H9 (cell line): Measurements from ENCODE around the gene EFHD1. TPM values are rescaled to one million over a fixed set of nuclear protein-coding genes. Genes with fewer than 3 reads are reported as not detected.

Experiments used
- DNase-seq: peaks from one replicate; pipeline ENCODE4 v3.0.0-alpha.2; 2017
- H2AFZ ChIP-seq: one replicate; pipeline ENCODE4 v1.6.1; 2013; ENCODE audit warnings: mild to moderate bottlenecking, low read length, control low read depth, moderate library complexity
- H2AK5ac ChIP-seq: 2 replicates; pipeline ENCODE4 v1.6.1; 2013; ENCODE audit warnings: low read length, control low read depth, mixed read lengths; ENCODE audit not compliant: insufficient read length
- H2BK120ac ChIP-seq: one replicate; pipeline ENCODE4 v1.6.1; 2013; ENCODE audit warnings: low read depth, mild to moderate bottlenecking, low read length, control low read depth, inconsistent platforms; ENCODE audit not compliant: poor library complexity, severe bottlenecking
- H2BK12ac ChIP-seq: 2 replicates; pipeline ENCODE4 v1.6.1; 2013; ENCODE audit warnings: low read length, control low read depth, mixed read lengths, low read depth; ENCODE audit not compliant: insufficient read length
- H2BK15ac ChIP-seq: 2 replicates; pipeline ENCODE4 v1.6.1; 2013; ENCODE audit warnings: low read depth, low read length, control low read depth
- H2BK20ac ChIP-seq: one replicate; pipeline ENCODE4 v1.6.1; 2013; ENCODE audit warnings: low read depth, mild to moderate bottlenecking, low read length, control low read depth, inconsistent platforms; ENCODE audit not compliant: poor library complexity, severe bottlenecking
- H2BK5ac ChIP-seq: 2 replicates; pipeline ENCODE4 v1.6.1; 2013; ENCODE audit warnings: low read length, control low read depth, mixed read lengths; ENCODE audit not compliant: insufficient read length
- H3K14ac ChIP-seq: 2 replicates; pipeline ENCODE4 v1.6.1; 2013; ENCODE audit warnings: low read length, control low read depth; ENCODE audit not compliant: insufficient read depth
- H3K18ac ChIP-seq: 2 replicates; pipeline ENCODE4 v1.6.1; 2013; ENCODE audit warnings: low read depth, mild to moderate bottlenecking, mixed read lengths, low read length, control low read depth; ENCODE audit not compliant: insufficient read length
- H3K23ac ChIP-seq: 2 replicates; pipeline ENCODE4 v1.6.1; 2013; ENCODE audit warnings: low read length, control low read depth, mixed read lengths, low read depth; ENCODE audit not compliant: insufficient read length
- H3K23me2 ChIP-seq: 2 replicates; pipeline ENCODE4 v1.6.1; 2013; ENCODE audit warnings: low read depth, mild to moderate bottlenecking, mixed read lengths, low read length, control low read depth; ENCODE audit not compliant: insufficient read length, poor library complexity, severe bottlenecking
- H3K27ac ChIP-seq: 2 replicates; pipeline ENCODE4 v1.5.1; 2013; ENCODE audit warnings: low read length, control low read depth, mixed read lengths, low read depth; ENCODE audit not compliant: insufficient read length
- H3K27me3 ChIP-seq: 2 replicates; pipeline ENCODE4 v1.6.1; 2013; ENCODE audit warnings: low read length, control low read depth, inconsistent platforms; ENCODE audit not compliant: insufficient read depth
- H3K4ac ChIP-seq: 2 replicates; pipeline ENCODE4 v1.6.1; 2013; ENCODE audit warnings: low read depth, mild to moderate bottlenecking, control low read depth, inconsistent platforms, low read length, moderate library complexity
- H3K4me1 ChIP-seq: 2 replicates; pipeline ENCODE4 v1.6.1; 2013; ENCODE audit warnings: low read length, control low read depth, inconsistent platforms; ENCODE audit not compliant: insufficient read depth
- H3K4me2 ChIP-seq: 2 replicates; pipeline ENCODE4 v1.6.1; 2013; ENCODE audit warnings: low read length, control low read depth, mixed read lengths; ENCODE audit not compliant: insufficient read length, insufficient read depth
- H3K56ac ChIP-seq: 2 replicates; pipeline ENCODE4 v1.6.1; 2013; ENCODE audit warnings: low read depth, mild to moderate bottlenecking, mixed read lengths, low read length, control low read depth; ENCODE audit not compliant: insufficient read length
- H3K79me1 ChIP-seq: 2 replicates; pipeline ENCODE4 v1.6.1; 2013; ENCODE audit warnings: low read depth, mild to moderate bottlenecking, moderate library complexity, low read length, control low read depth, inconsistent platforms; ENCODE audit not compliant: insufficient read depth, poor library complexity, severe bottlenecking
- H3K79me2 ChIP-seq: 2 replicates; pipeline ENCODE4 v1.6.1; 2013; ENCODE audit warnings: low read length, control low read depth, inconsistent platforms; ENCODE audit not compliant: insufficient read depth
- H3K9ac ChIP-seq: 2 replicates; pipeline ENCODE4 v1.6.1; 2013; ENCODE audit warnings: low read length, control low read depth, mixed read lengths; ENCODE audit not compliant: insufficient read length; ENCODE audit errors: extremely low read depth
- H3K9me3 ChIP-seq: one replicate; pipeline ENCODE4 v1.6.1; 2013; ENCODE audit warnings: low read depth, low read length, inconsistent platforms; ENCODE audit not compliant: control insufficient read depth
- H3T11ph ChIP-seq: one replicate; pipeline ENCODE4 v1.6.1; 2013; ENCODE audit warnings: mild to moderate bottlenecking, low read length, control low read depth, inconsistent platforms
- H4K20me1 ChIP-seq: one replicate; pipeline ENCODE4 v1.6.1; 2013; ENCODE audit not compliant: control insufficient read depth, insufficient read length, insufficient read depth
- H4K5ac ChIP-seq: 2 replicates; pipeline ENCODE4 v1.6.1; 2013; ENCODE audit warnings: low read depth, mild to moderate bottlenecking, mixed read lengths, low read length, control low read depth; ENCODE audit not compliant: insufficient read length
- H4K8ac ChIP-seq: replicated peaks from 2 replicates; pipeline ENCODE4 v1.6.1; 2013; ENCODE audit warnings: low read length, control low read depth, mixed read lengths, low read depth; ENCODE audit not compliant: insufficient read length
- H4K91ac ChIP-seq: 2 replicates; pipeline ENCODE4 v1.6.1; 2013; ENCODE audit warnings: low read depth, mild to moderate bottlenecking, moderate library complexity, mixed read lengths, low read length, control low read depth; ENCODE audit not compliant: insufficient read length
- H3K27ac Mint-ChIP-seq, 3 experiments: 2 replicates in 2 of 3; 3 replicates in 1 of 3; pipeline ENCODE4 v1.8.0; 2020 to 2021; ENCODE audit warnings: mixed read lengths in 3 of 3, mild to moderate bottlenecking in 1 of 3, moderate library complexity in 1 of 3
- H3K27me3 Mint-ChIP-seq: 2 replicates; pipeline ENCODE4 v1.8.0; 2021; ENCODE audit warnings: low read depth, mild to moderate bottlenecking, moderate library complexity, mixed read lengths
- H3K36me3 Mint-ChIP-seq, 3 experiments: 2 replicates in 2 of 3; 3 replicates in 1 of 3; pipeline ENCODE4 v1.8.0; 2020 to 2021; ENCODE audit warnings: low read depth in 3 of 3, mixed read lengths in 3 of 3; ENCODE audit not compliant: insufficient read depth in 1 of 3
- H3K4me1 Mint-ChIP-seq, 2 experiments: 2 replicates each; pipeline ENCODE4 v1.8.0; 2020; ENCODE audit warnings: mixed read lengths in 2 of 2
- H3K4me3 Mint-ChIP-seq, 2 experiments: 2 replicates in 1 of 2; 3 replicates in 1 of 2; pipeline ENCODE4 v1.8.0; 2020 to 2021; ENCODE audit warnings: mild to moderate bottlenecking in 2 of 2, mixed read lengths in 2 of 2, moderate library complexity in 1 of 2
- H3K9me3 Mint-ChIP-seq, 2 experiments: 2 replicates in 1 of 2; 3 replicates in 1 of 2; pipeline ENCODE4 v1.8.0; 2020; ENCODE audit warnings: mild to moderate bottlenecking in 2 of 2, mixed read lengths in 2 of 2, moderate library complexity in 1 of 2
- CTCF ChIP-seq: fragments of 200-600 bp; sonication (generic); conservative IDR thresholded peaks from 3 replicates; pipeline ENCODE4 v1.8.0; 2021; ENCODE audit warnings: antibody characterized with exemption, mild to moderate bottlenecking
- WGBS: extraction: QIAGEN DNeasy Blood & Tissue Kit; methylation state at CpG from one replicate; pipeline ENCODE4 v1.1.7; 2013; ENCODE audit warnings: missing lambda C conversion rate, low lambda C conversion rate, mixed read lengths; ENCODE audit not compliant: insufficient read length; ENCODE audit errors: extremely low coverage; 5-methylcytosine and 5-hydroxymethylcytosine counted together
- total RNA-seq: library from RNA; stranded (reverse); gene quantifications from 2 replicates; pipeline ENCODE4 v1.2.1, GENCODE V29; 2021

Gene EFHD1
- total RNA-seq, 1 experiment from 2014 or later: 2.8 TPM

DNA sequence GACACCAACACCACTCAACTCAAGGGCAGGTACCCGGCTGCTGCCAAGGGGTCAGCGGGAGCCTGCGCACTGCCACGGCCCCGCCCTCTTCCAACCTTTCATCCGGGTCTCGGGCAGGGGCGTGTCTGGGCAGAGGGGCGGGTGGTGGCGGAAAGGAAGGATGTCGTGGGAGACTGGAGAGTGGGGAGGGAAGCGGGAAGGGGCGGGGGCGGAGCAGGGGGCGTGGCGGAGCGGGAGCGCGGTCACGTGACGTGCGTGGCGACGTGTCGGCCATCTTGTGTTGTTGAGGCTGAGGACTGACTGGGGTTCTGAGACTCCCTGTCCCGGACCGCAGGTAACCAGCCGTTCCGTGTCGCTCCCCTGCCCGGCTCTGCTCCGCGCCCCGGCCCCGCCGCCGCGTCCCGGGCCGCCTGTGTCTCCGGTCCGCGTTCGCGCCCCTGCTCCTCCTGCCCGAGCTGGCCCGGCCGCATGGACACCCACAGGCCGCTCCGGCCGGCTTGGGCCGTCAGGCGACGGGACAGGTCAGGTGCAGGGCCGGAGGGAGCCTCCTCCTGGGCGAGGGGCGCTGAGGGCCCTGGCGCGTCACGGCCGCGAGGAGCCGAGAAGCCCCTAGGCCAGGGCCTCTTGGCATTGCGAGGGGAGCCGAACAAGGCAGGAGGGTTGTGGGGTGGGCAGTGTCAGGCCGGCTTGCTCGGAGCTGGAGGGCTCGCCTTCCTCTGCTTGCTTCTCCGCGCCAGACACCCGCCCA lies 63.8 kb downstream of the EFHD1 start, which contains the start of gene GIGYF2:
GIGYF2 (plus strand) TSS at position 273 of the 748 bp plus-strand sequence. CDS start 37,867 bp downstream, outside the sequence.
- H2BK120ac ChIP-seq: no peak within 1 kb of the TSS
- no peak within 1 kb of the TSS for H3K23ac ChIP-seq
- no peaks in the 10 kb centered on the region for H3K9me3 ChIP-seq
- no peak within 1 kb of the TSS for H4K5ac ChIP-seq
- H3K14ac ChIP-seq: peak within 1 kb of the TSS; percentile 59; the same call in 1 of the 2 replicates
- no peak within 1 kb of the TSS for H3T11ph ChIP-seq
- Mint-ChIP-seq H3K27me3 (no peaks in the 10 kb centered on the region), H3K27ac (peak within 1 kb of the TSS; percentile 48 to 96 (median 93); a peak in 5 of 7 replicates), H3K4me3 (peak within 1 kb of the TSS; percentile 93 to 97), H3K9me3 (no peaks in the 10 kb centered on the region; a peak in 2 of 5 replicates), H3K4me1 (peaks cover 29 to 32% of the 10 kb centered on the region in 2 experiments), H3K36me3 (peaks cover 5 to 12% (median 6%) of the 10 kb centered on the region in 3 experiments; a peak in 2 of 7 replicates)
- H4K20me1 ChIP-seq: no peaks in the 10 kb centered on the region
- peak within 1 kb of the TSS; percentile 93 for H3K4me2 ChIP-seq
- no peak within 1 kb of the TSS for H3K27ac ChIP-seq
- no peak within 1 kb of the TSS for H4K8ac ChIP-seq
- no peak within 1 kb of the TSS for H2BK12ac ChIP-seq
- no peaks in the 10 kb centered on the region; the same call in 1 of the 2 replicates for H3K4me1 ChIP-seq
- H2AFZ ChIP-seq: no peak within 1 kb of the TSS
- no peaks in the 10 kb centered on the region for H3K79me1 ChIP-seq
- H3K4ac ChIP-seq: no peak within 1 kb of the TSS
- H2BK5ac ChIP-seq: no peak within 1 kb of the TSS
- H3K9ac ChIP-seq: peak within 1 kb of the TSS; percentile 89
- no peak within 1 kb of the TSS for H2BK15ac ChIP-seq
- H3K56ac ChIP-seq: no peak within 1 kb of the TSS
- DNase-seq: peak; percentile 99
- no CpG with 5 or more reads among the region's 71 CpGs for WGBS
- H2AK5ac ChIP-seq: no peak within 1 kb of the TSS
- no peak within 1 kb of the TSS for H2BK20ac ChIP-seq
- H3K27me3 ChIP-seq: no peaks in the 10 kb centered on the region
- H4K91ac ChIP-seq: no peak within 1 kb of the TSS
- peaks cover 26% of the 10 kb centered on the region; the same call in 1 of the 2 replicates for H3K79me2 ChIP-seq
- no peak within 1 kb of the TSS for H3K18ac ChIP-seq
- H3K23me2 ChIP-seq: peaks cover 3% of the 10 kb centered on the region
- no peak; the same call in 2 of the 3 replicates for TF ChIP-seq CTCF
